GM19463 (cell line): ENCODE measurements around the gene PIKFYVE.
"Not testable (repeated sequence)": the region's sequence is repeated elsewhere in the genome, so short reads cannot be mapped to it uniquely, and the experiment has no call there.

Experiments used
- ATAC-seq: cut with Tn5 transposase; IDR thresholded peaks from one replicate; pipeline ENCODE4 v1.9.1; 2021; ENCODE audit warnings: mild to moderate bottlenecking, moderate library complexity; ENCODE audit not compliant: unreplicated experiment

Gene PIKFYVE

GRCh38 chr2:208254871-208255556 lies 11.0 kb upstream of the PIKFYVE start, which contains the start of gene IDH1:
IDH1 (minus strand) TSS chr2:208255071; CDS start chr2:208251551, 3,520 bp downstream.
- ATAC-seq = peak; percentile 60

GRCh38 chr2:208255557-208256106 lies 10.4 kb upstream of the PIKFYVE start:
- peak; percentile 9 for ATAC-seq

GRCh38 chr2:208256192-208256782 lies 9.8 kb upstream of the PIKFYVE start:
- no peak for ATAC-seq

GRCh38 chr2:208256849-208257813 lies 8.9 kb upstream of the PIKFYVE start:
- not testable (repeated sequence) for ATAC-seq

GRCh38 chr2:208265371-208265800 lies 669 bp upstream of the PIKFYVE start:
- peak; percentile 34 for ATAC-seq

GRCh38 chr2:208266553-208266893 lies 468 bp downstream of the PIKFYVE start:
- ATAC-seq = peak; percentile 1

GRCh38 chr2:208266936-208267335 lies 881 bp downstream of the PIKFYVE start:
- ATAC-seq = no peak

- ATAC-seq = not testable (repeated sequence)
Observed at GRCh38 chr2:208267526-208267925, 1.5 kb downstream of the PIKFYVE start.

GRCh38 chr2:208268156-208268952 lies 2.3 kb downstream of the PIKFYVE start:
- ATAC-seq = no peak

- ATAC-seq = no peak
Observed at GRCh38 chr2:208269091-208269490, 3.0 kb downstream of the PIKFYVE start.

- ATAC-seq = no peak
Observed at GRCh38 chr2:208274748-208275147, 8.7 kb downstream of the PIKFYVE start.

GRCh38 chr2:208278549-208278948 lies 12.5 kb downstream of the PIKFYVE start:
- no peak for ATAC-seq

- no peak for ATAC-seq
Observed at GRCh38 chr2:208279236-208279635, 13.2 kb downstream of the PIKFYVE start.

- peak; percentile 51 for ATAC-seq
Observed at GRCh38 chr2:208280234-208280633, 14.2 kb downstream of the PIKFYVE start.

GRCh38 chr2:208280933-208281332 lies 14.9 kb downstream of the PIKFYVE start:
- peak; percentile 80 for ATAC-seq

GRCh38 chr2:208285853-208286252 lies 19.8 kb downstream of the PIKFYVE start:
- no peak for ATAC-seq

- peak; percentile 75 for ATAC-seq
Observed at GRCh38 chr2:208294482-208295024, 28.5 kb downstream of the PIKFYVE start.

- no peak for ATAC-seq
Observed at GRCh38 chr2:208295834-208296233, 29.8 kb downstream of the PIKFYVE start.

- ATAC-seq = no peak
Observed at GRCh38 chr2:208296610-208297009, 30.6 kb downstream of the PIKFYVE start.

GRCh38 chr2:208297961-208298360 lies 31.9 kb downstream of the PIKFYVE start:
- no peak for ATAC-seq
